Panc1 (cell line): ENCODE data around the gene SV2B.

ENCODE experiments used
- CTCF ChIP-seq: fragments of 450-650 bp; IDR thresholded peaks from 2 replicates; pipeline ENCODE4 v1.5.1; 2017; ENCODE audit warnings: mild to moderate bottlenecking
- POLR2AphosphoS5 ChIP-seq: IDR thresholded peaks from 2 replicates; pipeline ENCODE4 v1.6.1; 2012; ENCODE audit warnings: mild to moderate bottlenecking, low read depth, low read length, moderate library complexity
- REST ChIP-seq, 2 experiments: IDR thresholded peaks; 2 replicates each; pipeline ENCODE4 v1.6.1; 2011 to 2012; ENCODE audit warnings: low read depth in 2 of 2, control low read depth in 1 of 2, low read length in 1 of 2, mild to moderate bottlenecking in 1 of 2, moderate library complexity in 1 of 2; ENCODE audit not compliant: insufficient read depth in 1 of 2

GRCh38 chr15:91342097-91342496 lies 242.0 kb downstream of the SV2B start:
- TF ChIP-seq CTCF: no peak
- no peak for TF ChIP-seq REST (IDR thresholded peaks at IDR 0.05; ENCODE audit: insufficient read depth in 1 of 2, low read depth in 2 of 2, low read length in 1 of 2)
- no peak for TF ChIP-seq POLR2AphosphoS5
